NCI-H774 (cell line): Measurements from ENCODE around the gene YES1.

Experiments
- DNase-seq: peaks from one replicate; lab custom pipeline; 2025; lab: John Stamatoyannopoulos, UW

Gene YES1

DNA sequence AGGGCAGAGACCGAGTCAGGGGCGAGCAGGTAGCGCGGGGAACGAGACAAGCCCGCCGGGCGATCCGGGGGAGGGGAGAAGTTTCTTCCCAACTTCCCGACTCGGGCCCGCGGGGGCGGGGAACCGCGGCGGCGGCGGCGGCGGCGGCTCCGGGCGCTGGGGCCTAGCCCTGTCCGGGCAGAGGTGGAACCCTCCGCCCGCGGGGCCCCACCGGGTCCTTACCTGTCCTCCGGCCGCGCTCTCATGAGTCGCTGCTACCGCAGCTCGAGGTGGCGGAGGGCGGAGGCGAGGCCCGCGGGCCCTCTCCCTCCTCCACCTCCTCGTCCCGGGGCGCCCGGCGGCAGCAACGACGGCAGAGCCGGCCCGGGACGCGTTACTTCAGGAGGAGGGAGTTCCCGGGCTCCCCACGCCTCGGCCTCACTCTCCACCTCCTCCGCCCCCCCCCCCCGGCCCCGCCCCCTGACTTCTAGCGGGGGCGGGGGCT lies at the start of gene YES1:
TSS of gene YES1 (minus strand) at position 351 of the 484 bp plus-strand sequence. CDS start 55,415 bp downstream, outside the sequence.
- no peak for DNase-seq

- no peak for DNase-seq
These were observed 45.9 kb upstream of the YES1 start for GRCh38 chr18:857986-858385.

DNA sequence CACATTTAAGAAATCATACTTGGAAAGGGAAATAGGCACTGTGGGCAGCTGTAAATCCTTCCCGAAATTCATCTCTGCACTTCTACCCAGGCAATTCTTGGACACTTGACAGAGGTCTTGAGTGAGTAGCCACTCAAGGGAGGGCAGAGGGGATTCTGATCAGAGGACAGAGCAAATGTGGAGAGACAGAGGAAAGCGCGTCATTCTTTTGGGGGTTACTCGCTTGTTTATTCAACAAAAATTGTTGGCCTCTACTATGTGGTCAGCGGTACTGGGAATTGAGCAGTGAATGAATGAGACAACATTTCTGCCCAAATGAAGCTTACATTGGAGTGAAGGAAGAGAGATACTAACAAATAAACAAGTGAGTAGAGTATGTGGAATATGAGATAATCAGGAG lies 41.4 kb upstream of the YES1 start:
- DNase-seq: no peak

- DNase-seq: no peak
These were observed 38.9 kb upstream of the YES1 start for GRCh38 chr18:850960-851359.

DNA sequence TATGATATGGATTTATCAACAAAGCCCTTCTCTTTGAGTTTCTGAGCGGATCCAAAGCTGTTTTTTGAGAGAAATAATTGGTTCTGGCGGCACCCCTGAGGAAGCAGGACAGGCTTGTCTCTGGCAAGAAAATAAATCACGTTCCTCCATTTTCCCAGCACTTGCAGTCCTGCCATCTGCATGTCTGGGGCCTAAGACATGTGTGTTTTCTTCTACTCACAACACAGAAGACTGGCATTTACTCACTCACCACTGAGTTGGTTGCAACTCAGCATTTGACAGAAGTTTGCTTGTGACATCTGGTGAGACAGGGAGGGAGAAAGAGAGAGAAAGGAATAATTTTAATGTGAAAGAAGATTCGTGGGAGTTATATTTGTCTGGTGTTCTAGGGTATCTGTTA lies 37.0 kb upstream of the YES1 start:
- no peak for DNase-seq

DNA sequence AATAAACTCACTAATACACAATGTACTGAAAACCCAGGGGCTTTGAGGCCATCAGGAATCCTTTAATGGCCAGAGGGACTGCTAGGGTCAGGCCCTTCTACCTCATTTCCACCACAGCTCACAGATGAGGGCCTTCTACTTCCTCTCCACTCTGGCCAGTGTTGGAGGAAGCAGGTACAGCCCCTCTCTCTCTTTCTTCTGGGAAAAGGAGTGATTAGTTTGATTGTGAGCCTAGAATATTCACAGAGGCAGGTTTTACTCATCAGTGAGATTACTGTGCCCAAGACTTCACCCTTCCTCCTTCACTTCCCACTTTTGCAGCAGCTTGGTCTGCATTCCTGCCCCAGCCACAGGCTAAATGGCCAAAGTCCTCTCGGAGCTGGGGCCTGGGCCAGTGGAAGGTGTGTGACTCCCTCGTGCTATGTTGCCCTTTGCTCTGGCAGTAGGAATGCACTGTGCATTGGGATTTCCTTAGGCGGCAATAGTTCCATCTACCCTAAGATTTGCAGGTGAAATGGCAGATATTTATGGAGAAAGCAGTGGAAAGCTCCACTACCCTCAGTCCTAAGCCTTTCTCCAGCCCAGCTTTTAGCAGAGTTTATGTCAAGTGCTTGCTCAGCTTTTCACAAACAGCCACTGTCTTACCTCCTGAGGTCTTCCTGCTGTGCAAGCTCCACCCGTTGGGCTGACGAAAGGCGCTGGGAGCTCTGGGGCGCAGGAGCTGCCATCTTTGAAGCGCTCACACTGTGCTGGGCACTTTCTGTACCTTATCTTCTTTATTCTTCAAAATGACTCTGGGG lies 36.2 kb upstream of the YES1 start:
- no peak for DNase-seq

DNA sequence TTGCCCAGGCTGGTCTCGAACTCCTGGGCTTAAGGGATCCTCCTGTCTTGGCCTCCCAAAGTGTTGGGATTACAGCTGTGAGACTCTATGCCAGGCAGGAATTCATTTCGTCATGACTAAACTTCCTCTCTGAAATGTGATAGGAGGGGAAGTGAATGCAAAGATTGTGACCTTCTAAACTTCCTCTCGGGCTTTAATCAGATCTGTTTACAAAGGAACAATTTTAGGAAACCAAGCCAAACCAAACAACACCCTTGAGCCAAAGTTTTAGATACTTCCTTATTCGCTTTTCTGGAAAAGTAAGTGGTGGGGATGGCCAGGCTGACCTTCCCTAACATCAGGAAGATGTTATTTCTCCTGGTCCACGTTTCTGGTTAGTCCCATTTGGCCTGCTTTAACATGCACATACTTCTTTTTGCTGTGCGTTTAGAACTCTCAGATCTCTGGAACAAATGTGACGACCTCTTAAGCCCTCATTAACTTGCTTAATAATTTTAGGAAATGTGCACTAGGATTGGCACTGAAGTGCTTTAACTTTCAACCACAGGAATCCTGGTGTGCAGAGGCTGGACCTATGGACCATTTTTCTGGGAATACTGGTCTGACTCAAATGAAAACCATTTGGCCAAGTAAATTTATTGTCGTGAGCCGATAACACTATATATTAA lies 33.2 kb upstream of the YES1 start:
- no peak for DNase-seq

DNA sequence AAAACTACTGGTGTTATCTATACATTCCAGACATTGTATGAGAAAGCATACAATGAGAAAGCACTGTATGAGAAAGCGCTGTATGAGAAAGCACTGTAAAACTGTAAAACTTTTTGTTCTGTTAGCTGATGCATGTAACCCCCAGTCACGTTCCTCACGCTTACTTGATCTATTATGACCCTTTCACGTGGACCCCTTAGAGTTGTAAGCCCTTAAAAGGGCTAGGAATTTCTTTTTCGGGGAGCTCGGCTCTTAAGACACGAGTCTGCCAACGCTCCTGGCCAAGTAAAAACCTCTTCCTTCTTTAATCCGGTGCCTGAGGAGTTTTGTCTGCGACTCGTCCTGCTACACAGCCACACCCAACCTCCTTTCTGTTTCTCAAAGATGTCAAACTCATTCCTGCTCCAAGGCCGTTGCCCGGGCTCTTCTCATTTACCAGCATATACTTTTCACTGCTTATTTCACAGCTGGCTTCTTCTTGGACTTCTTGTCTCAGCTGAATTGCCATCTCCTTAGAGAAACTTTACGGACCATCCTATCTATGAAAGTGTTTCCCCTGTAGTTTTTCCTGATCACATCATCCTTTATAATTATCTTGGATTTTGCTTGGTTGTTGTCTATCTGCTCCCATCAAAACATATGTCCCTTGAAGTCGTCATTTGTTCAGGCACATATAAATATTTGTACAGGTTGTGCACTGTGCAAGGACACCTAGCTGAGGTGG lies 29.8 kb upstream of the YES1 start:
- no peak for DNase-seq

- no peak for DNase-seq
These were observed 28.5 kb upstream of the YES1 start for GRCh38 chr18:840516-840915.

DNA sequence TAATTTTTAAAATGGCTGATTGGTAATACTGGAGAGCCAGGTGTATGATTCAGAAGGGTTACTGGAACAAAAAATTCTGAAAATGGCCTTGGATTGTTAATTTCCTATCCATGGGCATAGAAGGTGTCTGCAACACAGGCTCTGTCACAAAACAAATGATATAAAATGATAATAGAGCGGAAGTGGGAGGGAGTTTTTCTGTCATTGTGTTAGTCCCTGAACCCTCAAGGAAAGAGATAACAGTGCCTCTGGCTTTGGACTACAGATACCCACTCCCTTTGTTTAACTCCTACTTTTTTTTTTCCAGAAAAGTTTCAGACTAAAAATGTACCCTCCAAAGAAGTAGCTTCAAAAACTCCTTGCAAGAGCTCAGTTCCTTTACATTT lies 28.0 kb upstream of the YES1 start:
- no peak for DNase-seq

DNA sequence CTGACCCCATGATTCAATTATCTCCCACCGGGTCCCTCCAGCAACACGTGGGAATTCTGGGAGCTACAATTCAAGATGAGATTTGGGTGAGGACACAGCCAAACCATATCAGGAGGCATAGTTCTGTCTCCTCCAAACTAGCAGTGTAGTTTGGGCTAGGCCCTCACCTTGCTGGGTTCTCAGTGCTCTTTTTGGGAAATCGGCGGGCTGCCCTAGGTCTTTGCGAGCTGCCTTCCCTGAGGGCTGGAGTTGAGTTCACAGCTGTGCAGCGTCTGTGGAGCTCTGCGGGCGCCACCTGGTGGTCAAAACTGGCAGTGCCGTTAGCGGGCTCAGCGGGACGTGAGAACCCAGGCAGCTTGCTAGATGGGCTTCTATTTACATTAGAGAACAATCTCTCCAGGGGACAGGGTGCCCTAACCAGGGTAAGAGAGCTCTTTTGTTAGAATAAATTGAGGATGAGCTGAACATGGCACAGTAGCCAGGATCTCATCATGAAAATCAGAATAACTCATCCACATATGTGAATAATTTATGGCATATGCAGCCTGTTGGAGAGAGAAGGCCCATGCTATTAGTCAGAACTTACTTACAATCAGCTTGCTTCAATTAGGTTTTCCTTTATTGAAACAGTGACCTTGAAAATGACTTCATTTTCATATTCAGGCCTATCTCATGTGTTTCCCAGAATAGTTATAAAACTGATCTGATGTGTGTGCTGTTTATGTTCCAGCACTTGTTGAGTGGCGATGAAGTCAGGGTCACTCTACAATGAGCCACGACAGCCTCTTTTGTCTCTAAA lies 27.4 kb upstream of the YES1 start:
- DNase-seq: peak; percentile 73

GRCh38 chr18:837922-838321 lies 25.9 kb upstream of the YES1 start:
- no peak for DNase-seq

GRCh38 chr18:834082-834720 lies 22.2 kb upstream of the YES1 start:
- no peak for DNase-seq

GRCh38 chr18:833197-833596 lies 21.2 kb upstream of the YES1 start:
- no peak for DNase-seq

DNA sequence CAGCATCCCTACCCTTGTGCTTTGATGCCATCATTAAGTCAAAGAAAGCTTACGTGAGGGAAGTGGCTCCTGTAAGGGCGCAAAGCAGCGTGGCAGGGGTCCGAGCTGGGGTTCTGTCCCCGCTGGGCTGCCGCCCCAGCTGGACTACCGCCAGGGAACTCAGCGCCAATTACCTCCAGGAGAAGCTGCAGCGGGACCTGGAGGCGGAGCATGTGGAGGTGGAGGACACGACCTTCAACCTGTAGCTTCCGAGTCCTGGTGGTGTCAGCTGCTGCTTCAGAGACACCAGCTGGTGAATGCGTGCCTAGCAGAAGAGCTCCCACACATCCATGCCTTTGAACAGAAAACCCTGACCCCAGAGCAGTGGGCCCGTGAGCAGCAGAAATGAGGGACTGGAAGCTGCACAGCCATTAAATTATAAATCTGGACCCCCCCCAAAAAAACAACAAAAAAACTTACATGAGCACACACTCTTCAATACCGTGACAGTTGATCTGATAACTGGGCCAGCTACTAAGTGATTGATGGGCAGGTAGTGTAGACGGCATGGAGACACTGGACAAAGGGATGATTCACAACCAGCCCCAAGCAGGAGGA lies 20.1 kb upstream of the YES1 start:
- peak; percentile 50 for DNase-seq

GRCh38 chr18:830315-830901 lies 18.4 kb upstream of the YES1 start:
- DNase-seq: no peak

- DNase-seq: no peak
These were observed 17.4 kb upstream of the YES1 start for GRCh38 chr18:829432-829831.

DNA sequence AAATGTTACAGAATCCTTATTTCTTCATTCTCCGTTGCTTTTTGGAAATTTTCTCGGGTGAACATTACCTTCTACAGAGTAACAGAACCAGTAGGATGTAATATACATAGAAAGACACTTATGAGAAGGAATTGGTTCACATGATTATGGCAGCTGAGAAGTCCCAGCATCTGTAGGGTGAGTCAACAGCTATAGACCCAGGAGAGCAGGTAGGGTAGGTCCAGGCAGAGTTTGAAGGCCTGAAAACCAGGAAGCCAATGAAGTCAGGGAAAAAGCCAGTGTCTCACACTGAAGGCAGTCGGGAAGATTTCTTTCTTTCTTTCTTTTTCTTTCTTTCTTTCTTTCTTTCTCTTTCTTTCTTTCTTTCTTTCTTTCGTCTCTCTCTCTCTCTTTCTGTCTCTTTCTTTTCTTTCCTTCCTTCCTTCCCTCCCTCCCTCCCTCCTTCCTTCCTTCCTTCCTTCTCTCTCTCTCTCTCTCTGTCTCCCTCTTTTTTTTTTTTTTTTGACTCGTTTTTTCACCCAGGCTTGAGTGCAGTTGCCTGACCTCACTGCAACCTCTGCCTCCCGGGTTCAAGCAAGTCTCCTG lies 15.1 kb upstream of the YES1 start:
- no peak for DNase-seq

GRCh38 chr18:825891-826585 lies 14.0 kb upstream of the YES1 start:
- DNase-seq: no peak

DNA sequence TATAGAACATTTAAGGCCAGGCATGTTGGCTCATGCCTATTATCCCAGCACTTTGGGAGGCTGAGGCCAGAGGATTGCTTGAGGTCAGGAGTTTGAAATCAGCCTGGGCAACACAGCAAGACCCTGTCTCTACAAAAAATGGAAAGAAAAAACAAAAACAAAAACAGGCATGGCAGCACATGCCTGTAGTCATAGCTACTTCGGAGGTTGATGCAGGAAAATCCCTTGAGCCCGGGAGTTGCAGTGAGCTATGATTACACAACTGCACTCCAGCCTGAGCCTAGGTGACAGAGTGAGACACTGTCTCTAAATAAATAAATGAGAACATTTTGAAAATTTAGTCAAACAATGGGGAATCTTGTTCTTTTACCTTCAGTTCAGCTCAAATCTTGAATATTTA lies 12.1 kb upstream of the YES1 start:
- DNase-seq: no peak
